ENCODE measurements around the gene RBM10. TPM values are rescaled to one million over a fixed set of nuclear protein-coding genes. Genes with fewer than 3 reads are reported as not detected.

Gene RBM10
- total and polyA plus RNA-seq, 9 of the 15 experiments (the other 6 are each of a cell fraction or from before 2014, with no cell fraction given): 1.1 to 61.7 (median 31.5) TPM

DNA sequence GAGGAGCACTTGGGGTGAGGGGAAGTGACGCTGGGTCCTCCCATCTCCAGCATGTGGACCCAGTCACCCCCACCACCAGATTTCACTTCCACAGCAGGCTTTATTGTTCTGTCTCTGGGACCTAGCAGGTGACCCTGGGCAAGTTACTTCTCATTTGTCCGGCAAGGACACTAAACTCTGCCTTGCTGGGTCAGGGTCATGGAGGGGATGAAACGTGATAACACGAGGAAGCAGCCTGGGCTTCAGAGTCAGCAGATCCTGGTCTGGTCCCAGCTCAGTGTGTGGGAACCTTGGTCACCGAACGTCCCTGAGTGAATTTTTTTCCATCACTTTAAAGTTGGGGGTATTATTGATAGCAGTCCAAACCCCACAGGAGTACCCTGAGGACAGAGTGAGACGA is 52.5 kb downstream of the RBM10 start:
- peaks cover 3% of the 10 kb centered on the region for H3K9me1 ChIP-seq (ENCODE audit: control insufficient read depth, insufficient read depth, low read length)
- intact Hi-C loops (cut with micrococcal nuclease): loop anchor here (10.0 kb wide), 1 partner anchor 547 kb away; no protein-coding TSS in a partner anchor
- H3K36me3 ChIP-seq (ENCODE audit: control insufficient read depth, insufficient read depth, low read length): peaks cover 72% of the 10 kb centered on the region; the same call in 2 of the 3 replicates
- H3K4me1 ChIP-seq (replicated peaks in 1 of 2; ENCODE audit: control insufficient read depth in 2 of 2, insufficient read depth in 2 of 2, low read length in 2 of 2): peaks cover 6 to 11% of the 10 kb centered on the region in 2 experiments; a peak in 4 of 5 replicates
- DNase-seq (ENCODE audit: extremely low read depth in 1 of 4, low spot score in 3 of 4) (no peak), ATAC-seq (no peak), FAIRE-seq (no peak)
- BruUV-seq (replicated peaks): no TSS peak
- H3K4me2 ChIP-seq (ENCODE audit: insufficient read depth, low read length): no peak overlapping the region
- H2AFZ ChIP-seq (ENCODE audit: low read depth, low read length): no peak overlapping the region
- no peaks in the 10 kb centered on the region for H3K9me3 ChIP-seq (replicated peaks; ENCODE audit: control insufficient read depth, insufficient read depth, low read depth, low read length)
- no peak overlapping the region for H3K9ac ChIP-seq (ENCODE audit: insufficient read depth in 1 of 2, low read depth in 2 of 2, low read length in 2 of 2)
- H3K79me2 ChIP-seq (ENCODE audit: control insufficient read depth, insufficient read depth, low read length): peaks cover 41% of the 10 kb centered on the region
- CTCF ChIA-PET (ENCODE audit: low intra/inter-chr PET ratio): no interaction called here
- POLR2A ChIA-PET: interaction anchor here (1.2 kb wide), 2 partner anchors 8 to 20 kb away, joined by 5 to 6 read pairs; no protein-coding TSS in a partner anchor
- peaks cover 17% of the 10 kb centered on the region for H4K20me1 ChIP-seq (replicated peaks; ENCODE audit: control insufficient read depth, insufficient read depth, low read length)
- in situ Hi-C loops (cut with MboI): loop anchor here (10.0 kb wide), 2 partner anchors 187 to 327 kb away; no protein-coding TSS in a partner anchor
- WGBS (ENCODE audit: insufficient coverage, low coverage, missing lambda C conversion rate): 80% methylated on average over 2 of the region's 7 CpGs
- no peaks in the 10 kb centered on the region for H3K27me3 ChIP-seq (ENCODE audit: control insufficient read depth in 2 of 2, insufficient read depth in 2 of 2, low read length in 2 of 2)
- H3K27ac ChIP-seq (ENCODE audit: extremely low read depth, low read depth, low read length): no peak overlapping the region
- H3K4me3 ChIP-seq: no peak overlapping the region
- TF ChIP-seq, protein P1, sequence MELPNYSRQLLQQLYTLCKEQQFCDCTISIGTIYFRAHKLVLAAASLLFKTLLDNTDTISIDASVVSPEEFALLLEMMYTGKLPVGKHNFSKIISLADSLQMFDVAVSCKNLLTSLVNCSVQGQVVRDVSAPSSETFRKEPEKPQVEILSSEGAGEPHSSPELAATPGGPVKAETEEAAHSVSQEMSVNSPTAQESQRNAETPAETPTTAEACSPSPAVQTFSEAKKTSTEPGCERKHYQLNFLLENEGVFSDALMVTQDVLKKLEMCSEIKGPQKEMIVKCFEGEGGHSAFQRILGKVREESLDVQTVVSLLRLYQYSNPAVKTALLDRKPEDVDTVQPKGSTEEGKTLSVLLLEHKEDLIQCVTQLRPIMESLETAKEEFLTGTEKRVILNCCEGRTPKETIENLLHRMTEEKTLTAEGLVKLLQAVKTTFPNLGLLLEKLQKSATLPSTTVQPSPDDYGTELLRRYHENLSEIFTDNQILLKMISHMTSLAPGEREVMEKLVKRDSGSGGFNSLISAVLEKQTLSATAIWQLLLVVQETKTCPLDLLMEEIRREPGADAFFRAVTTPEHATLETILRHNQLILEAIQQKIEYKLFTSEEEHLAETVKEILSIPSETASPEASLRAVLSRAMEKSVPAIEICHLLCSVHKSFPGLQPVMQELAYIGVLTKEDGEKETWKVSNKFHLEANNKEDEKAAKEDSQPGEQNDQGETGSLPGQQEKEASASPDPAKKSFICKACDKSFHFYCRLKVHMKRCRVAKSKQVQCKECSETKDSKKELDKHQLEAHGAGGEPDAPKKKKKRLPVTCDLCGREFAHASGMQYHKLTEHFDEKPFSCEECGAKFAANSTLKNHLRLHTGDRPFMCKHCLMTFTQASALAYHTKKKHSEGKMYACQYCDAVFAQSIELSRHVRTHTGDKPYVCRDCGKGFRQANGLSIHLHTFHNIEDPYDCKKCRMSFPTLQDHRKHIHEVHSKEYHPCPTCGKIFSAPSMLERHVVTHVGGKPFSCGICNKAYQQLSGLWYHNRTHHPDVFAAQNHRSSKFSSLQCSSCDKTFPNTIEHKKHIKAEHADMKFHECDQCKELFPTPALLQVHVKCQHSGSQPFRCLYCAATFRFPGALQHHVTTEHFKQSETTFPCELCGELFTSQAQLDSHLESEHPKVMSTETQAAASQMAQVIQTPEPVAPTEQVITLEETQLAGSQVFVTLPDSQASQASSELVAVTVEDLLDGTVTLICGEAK (IDR thresholded peaks at IDR 0.05): no peak
- TF ChIP-seq, protein P1 (CRISPR knock-in tag; IDR thresholded peaks at IDR 0.05): no peak
- TF ChIP-seq PRDM10 (IDR thresholded peaks at IDR 0.05; ENCODE audit: partially characterized antibody): no peak
- TF ChIP-seq CHD2 (IDR thresholded peaks at IDR 0.05; ENCODE audit: low read depth, low read length): no peak
- TF ChIP-seq KDM5B (IDR thresholded peaks at IDR 0.05; ENCODE audit: insufficient replicate concordance, low read depth, low read length): no peak
- TF ChIP-seq NR3C1 (CRISPR knock-in tag; IDR thresholded peaks at IDR 0.05): no peak
- TF ChIP-seq GTF2F1 (IDR thresholded peaks at IDR 0.05; ENCODE audit: low read depth, low read length): no peak
- TF ChIP-seq SREBF2 (CRISPR knock-in tag; IDR thresholded peaks at IDR 0.05): no peak
- no peak for TF ChIP-seq TEAD1 (CRISPR knock-in tag; IDR thresholded peaks at IDR 0.05)
- TF ChIP-seq MTA2 (IDR thresholded peaks at IDR 0.05; ENCODE audit: low read depth): no peak
